ENCODE measurements around the gene PPP4R3B.

The PPP4R3B gene

GRCh38 chr2:55530539-55531081 lies 86.8 kb downstream of the PPP4R3B start:
- no peak for DNase-seq
- in situ Hi-C loops (cut with HindIII; ENCODE audit: low pct_ligation_motif_present, low pct_unique_long_range_greater_than_20kb, low sequenced_read_pairs), result no loop called here

GRCh38 chr2:55526174-55526573 lies 91.2 kb downstream of the PPP4R3B start:
- no peak for DNase-seq
- in situ Hi-C loops (cut with HindIII; ENCODE audit: low pct_ligation_motif_present, low pct_unique_long_range_greater_than_20kb, low sequenced_read_pairs), result no loop called here

DNA sequence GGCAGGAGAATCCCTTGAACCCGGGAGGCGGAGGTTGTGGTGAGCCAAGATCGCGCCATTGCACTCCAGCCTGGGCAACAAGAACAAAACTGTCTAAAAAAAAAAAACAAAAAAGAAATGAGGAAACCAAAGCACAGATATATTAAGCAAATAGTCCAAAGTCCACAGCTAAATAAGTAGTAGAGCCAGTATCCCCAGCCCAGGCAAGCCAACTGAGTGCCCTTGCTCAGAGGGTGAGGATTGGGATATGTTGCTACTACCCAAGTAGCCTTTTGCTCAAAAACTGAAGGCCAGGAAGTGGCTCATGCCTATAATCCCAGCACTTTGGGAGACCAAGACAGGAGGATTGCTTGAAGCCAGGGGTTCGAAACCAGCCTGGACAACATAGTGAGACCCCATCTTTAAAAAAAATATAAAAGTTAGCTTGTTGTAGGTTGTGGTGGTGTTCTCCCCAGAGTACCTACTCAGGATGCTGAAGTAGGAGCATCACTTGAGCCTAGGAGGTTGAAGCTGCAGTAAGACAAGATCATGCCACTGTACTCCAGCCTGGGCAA lies 92.5 kb downstream of the PPP4R3B start:
- no peak for DNase-seq
- in situ Hi-C loops (cut with HindIII; ENCODE audit: low pct_ligation_motif_present, low pct_unique_long_range_greater_than_20kb, low sequenced_read_pairs), result no loop called here

- peak; percentile 50 for DNase-seq
- in situ Hi-C loops (cut with HindIII; ENCODE audit: low pct_ligation_motif_present, low pct_unique_long_range_greater_than_20kb, low sequenced_read_pairs), result no loop called here
These were observed 97.2 kb downstream of the PPP4R3B start for GRCh38 chr2:55519938-55520885.

- peak; percentile 14 for DNase-seq
- in situ Hi-C loops (cut with HindIII; ENCODE audit: low pct_ligation_motif_present, low pct_unique_long_range_greater_than_20kb, low sequenced_read_pairs), result no loop called here
These were observed 98.6 kb downstream of the PPP4R3B start for GRCh38 chr2:55518841-55519165.

GRCh38 chr2:55511508-55512124 lies 105.8 kb downstream of the PPP4R3B start:
- in situ Hi-C loops (cut with HindIII; ENCODE audit: low pct_ligation_motif_present, low pct_unique_long_range_greater_than_20kb, low sequenced_read_pairs), result no loop called here
- peak; percentile 72 for DNase-seq

- in situ Hi-C loops (cut with HindIII; ENCODE audit: low pct_ligation_motif_present, low pct_unique_long_range_greater_than_20kb, low sequenced_read_pairs), result no loop called here
- no peak for DNase-seq
These were observed 114.8 kb downstream of the PPP4R3B start for GRCh38 chr2:55502590-55503141.

DNA sequence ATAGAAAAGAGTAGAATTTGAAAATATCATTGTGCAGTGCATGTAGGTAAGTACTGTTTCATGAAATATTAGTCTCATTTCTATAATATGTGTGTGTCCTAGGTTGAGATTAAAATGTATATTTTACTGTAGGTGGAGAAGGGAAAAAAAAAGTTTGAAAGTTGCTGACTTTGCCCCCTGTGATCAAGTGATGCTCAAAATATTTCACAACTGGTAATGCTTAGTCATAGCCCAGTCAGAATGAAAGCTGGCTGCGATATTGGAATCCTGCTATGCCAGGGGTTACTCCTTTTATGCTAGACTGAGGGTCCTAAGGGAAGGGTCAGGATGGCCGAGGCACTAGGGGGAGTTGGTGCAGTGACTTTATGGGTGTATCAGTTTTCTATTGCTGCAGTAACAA lies 117.4 kb downstream of the PPP4R3B start:
- peak; percentile 60 for DNase-seq
- in situ Hi-C loops (cut with HindIII; ENCODE audit: low pct_ligation_motif_present, low pct_unique_long_range_greater_than_20kb, low sequenced_read_pairs), result no loop called here

DNA sequence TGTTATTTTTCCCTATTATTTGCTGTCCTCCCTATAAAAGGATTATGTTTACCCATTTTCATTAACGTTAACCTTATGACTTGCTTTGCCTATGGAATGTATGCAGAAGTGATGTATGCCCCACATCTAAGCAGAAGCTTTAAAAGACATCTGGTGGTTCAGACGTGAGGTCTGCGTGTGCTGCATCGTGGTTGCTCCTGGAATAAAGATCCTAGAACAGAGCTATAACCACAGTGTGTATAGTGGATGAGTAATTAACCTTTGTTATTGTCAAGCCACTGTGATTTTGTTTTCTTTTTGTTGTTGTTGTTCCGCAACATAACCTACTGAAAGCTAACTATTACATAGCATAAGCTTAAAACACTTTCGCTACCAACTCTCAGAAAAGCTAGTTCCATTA lies 118.8 kb downstream of the PPP4R3B start:
- in situ Hi-C loops (cut with HindIII; ENCODE audit: low pct_ligation_motif_present, low pct_unique_long_range_greater_than_20kb, low sequenced_read_pairs), result no loop called here
- no peak for DNase-seq
